Measurements from ENCODE around the gene RWDD2A.

DNA sequence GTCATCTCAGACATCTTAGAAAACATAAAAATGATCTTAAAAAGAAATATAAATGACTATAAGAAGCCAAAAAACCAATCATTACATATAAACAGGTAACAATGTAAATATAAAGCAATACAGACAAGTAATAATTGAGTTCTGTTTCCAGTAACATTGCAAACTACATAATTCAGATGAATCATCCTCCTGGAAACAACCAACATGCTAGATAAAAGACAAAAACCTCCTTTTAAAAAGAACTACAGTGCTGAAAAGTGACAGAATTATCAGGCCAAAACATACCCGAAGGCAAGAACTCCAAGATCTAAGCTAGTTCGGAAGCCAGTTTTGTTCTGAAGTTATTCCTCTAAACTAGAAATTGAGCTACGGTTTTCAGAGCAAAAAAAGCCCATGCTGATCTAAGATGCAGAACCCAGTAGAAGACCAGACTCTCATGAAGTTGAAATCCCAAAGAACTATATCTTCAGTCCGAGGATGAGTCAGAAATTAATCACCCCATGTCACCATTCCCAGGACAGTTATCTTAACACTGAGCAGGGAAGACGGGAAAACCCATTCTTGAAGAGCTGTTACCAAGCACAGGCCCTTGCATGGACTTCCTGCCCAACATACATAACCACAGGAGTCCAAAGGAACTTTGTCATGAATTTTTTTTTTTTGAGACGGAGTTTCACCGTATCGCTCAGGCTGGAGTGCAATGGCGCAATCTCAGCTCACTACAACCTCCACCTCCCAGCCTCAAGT lies 9.9 kb upstream of the RWDD2A start:
- TF ChIP-seq CEBPB (IDR thresholded peaks at IDR 0.05; ENCODE audit: low read depth, low read length) = peak; percentile 94
- TF ChIP-seq, protein P1, sequence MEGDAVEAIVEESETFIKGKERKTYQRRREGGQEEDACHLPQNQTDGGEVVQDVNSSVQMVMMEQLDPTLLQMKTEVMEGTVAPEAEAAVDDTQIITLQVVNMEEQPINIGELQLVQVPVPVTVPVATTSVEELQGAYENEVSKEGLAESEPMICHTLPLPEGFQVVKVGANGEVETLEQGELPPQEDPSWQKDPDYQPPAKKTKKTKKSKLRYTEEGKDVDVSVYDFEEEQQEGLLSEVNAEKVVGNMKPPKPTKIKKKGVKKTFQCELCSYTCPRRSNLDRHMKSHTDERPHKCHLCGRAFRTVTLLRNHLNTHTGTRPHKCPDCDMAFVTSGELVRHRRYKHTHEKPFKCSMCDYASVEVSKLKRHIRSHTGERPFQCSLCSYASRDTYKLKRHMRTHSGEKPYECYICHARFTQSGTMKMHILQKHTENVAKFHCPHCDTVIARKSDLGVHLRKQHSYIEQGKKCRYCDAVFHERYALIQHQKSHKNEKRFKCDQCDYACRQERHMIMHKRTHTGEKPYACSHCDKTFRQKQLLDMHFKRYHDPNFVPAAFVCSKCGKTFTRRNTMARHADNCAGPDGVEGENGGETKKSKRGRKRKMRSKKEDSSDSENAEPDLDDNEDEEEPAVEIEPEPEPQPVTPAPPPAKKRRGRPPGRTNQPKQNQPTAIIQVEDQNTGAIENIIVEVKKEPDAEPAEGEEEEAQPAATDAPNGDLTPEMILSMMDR (conservative IDR thresholded peaks at IDR 0.05; ENCODE audit: low read depth, low read length) = no peak
- 0 out of 2 replicates have a peak, but pooled peaks have one; percentile 35 for TF ChIP-seq POLR2A (IDR thresholded peaks at IDR 0.05; ENCODE audit: low read depth, low read length)
- no peak for TF ChIP-seq MXI1 (IDR thresholded peaks at IDR 0.05; ENCODE audit: borderline replicate concordance, low read depth, low read length)
- TF ChIP-seq MAFK (IDR thresholded peaks at IDR 0.05; ENCODE audit: low read depth, low read length) = no peak
- no peak for TF ChIP-seq SMC3 (IDR thresholded peaks at IDR 0.05; ENCODE audit: low read depth, low read length)
- TF ChIP-seq RCOR1 (IDR thresholded peaks at IDR 0.05; ENCODE audit: insufficient replicate concordance, low read length) = no peak
- no peak for TF ChIP-seq CHD1 (IDR thresholded peaks at IDR 0.05; ENCODE audit: low read depth, low read length)
- no peak; the same call in 1 of the 2 replicates for TF ChIP-seq RAD21 (IDR thresholded peaks at IDR 0.05; ENCODE audit: low read length)
- peak; percentile 71 for TF ChIP-seq FOS (IDR thresholded peaks at IDR 0.05; ENCODE audit: low read depth, low read length)
- no peak for TF ChIP-seq RFX5 (IDR thresholded peaks at IDR 0.05; ENCODE audit: low read depth, low read length)
- TF ChIP-seq, protein P2, sequence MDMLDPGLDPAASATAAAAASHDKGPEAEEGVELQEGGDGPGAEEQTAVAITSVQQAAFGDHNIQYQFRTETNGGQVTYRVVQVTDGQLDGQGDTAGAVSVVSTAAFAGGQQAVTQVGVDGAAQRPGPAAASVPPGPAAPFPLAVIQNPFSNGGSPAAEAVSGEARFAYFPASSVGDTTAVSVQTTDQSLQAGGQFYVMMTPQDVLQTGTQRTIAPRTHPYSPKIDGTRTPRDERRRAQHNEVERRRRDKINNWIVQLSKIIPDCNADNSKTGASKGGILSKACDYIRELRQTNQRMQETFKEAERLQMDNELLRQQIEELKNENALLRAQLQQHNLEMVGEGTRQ (IDR thresholded peaks at IDR 0.05; ENCODE audit: low read depth, low read length) = no peak
- TF ChIP-seq NFE2L2 (IDR thresholded peaks at IDR 0.05; ENCODE audit: low read depth, low read length) = no peak
- TF ChIP-seq BHLHE40 (IDR thresholded peaks at IDR 0.05; ENCODE audit: low read depth, low read length) = no peak

Measured in IMR-90 (cell line).